HEK293 (cell line): ENCODE measurements around the gene EGFR.

Experiments
- CTCF ChIP-seq: fragments of 450-650 bp; formaldehyde crosslinking; IDR thresholded peaks from 2 replicates; pipeline ENCODE4 v1.5.1; 2016; ENCODE audit warnings: missing biosample characterization, missing genetic modification characterization
- KLF10 ChIP-seq: fragments of 450-650 bp; IDR thresholded peaks from 2 replicates; pipeline ENCODE4 v1.5.1; 2018; ENCODE audit warnings: missing biosample characterization, mild to moderate bottlenecking, missing genetic modification characterization
- PRDM4 ChIP-seq: fragments of 450-650 bp; formaldehyde crosslinking; IDR thresholded peaks from 2 replicates; pipeline ENCODE4 v1.5.1; 2017; ENCODE audit warnings: missing biosample characterization, missing genetic modification characterization
- ZBTB26 ChIP-seq: fragments of 450-650 bp; formaldehyde crosslinking; optimal IDR thresholded peaks from 2 replicates; pipeline ENCODE3; 2016; ENCODE audit warnings: missing biosample characterization, mild to moderate bottlenecking, missing genetic modification characterization
- ZFP37 ChIP-seq: fragments of 450-650 bp; formaldehyde crosslinking; IDR thresholded peaks from 2 replicates; pipeline ENCODE4 v1.5.1; 2016; ENCODE audit warnings: missing biosample characterization, missing genetic modification characterization
- ZNF184 ChIP-seq: fragments of 450-650 bp; IDR thresholded peaks from 2 replicates; pipeline ENCODE4 v1.5.1; 2018; ENCODE audit warnings: missing biosample characterization, mild to moderate bottlenecking, missing genetic modification characterization
- ZNF514 ChIP-seq: fragments of 450-650 bp; formaldehyde crosslinking; IDR thresholded peaks from 2 replicates; pipeline ENCODE4 v1.5.1; 2016; ENCODE audit warnings: missing biosample characterization, missing genetic modification characterization

DNA sequence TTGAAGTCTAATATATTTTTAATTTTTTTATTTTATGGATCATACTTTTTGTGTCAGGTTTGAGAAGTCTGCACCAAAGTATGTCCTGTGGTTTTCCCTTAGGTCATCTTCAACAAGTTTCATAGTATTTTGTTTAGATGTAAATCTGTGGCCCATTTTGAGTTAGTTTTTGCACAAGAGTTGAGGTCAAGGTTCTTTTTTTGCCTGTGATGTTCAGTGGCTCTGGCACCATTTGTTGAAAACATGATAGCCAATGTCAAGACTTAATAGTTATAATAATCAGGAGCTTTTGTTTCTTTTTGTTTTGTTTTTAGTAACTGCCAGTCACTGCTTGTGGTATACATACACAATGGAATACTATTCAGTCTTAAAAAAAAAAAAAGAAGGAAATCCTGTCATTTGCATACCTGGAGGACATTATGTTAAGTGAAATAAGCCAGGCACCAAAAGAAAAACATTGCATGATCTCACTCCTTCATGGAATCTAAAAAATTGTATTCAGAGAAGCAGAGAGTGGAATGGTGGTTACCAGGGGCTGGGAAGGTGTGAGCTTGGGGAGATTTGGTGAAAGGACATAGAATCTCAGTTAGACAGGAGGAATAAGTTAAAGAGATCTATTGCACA is 61.3 kb downstream of the EGFR start:
- TF ChIP-seq KLF10 (tag by site-specific recombination): no peak
- TF ChIP-seq CTCF (tag by site-specific recombination): no peak
- no peak for TF ChIP-seq ZNF514 (tag by site-specific recombination)
- no peak for TF ChIP-seq ZFP37 (tag by site-specific recombination)
- no peak for TF ChIP-seq PRDM4 (tag by site-specific recombination)
- no peak for TF ChIP-seq ZBTB26 (tag by site-specific recombination)
- TF ChIP-seq ZNF184 (tag by site-specific recombination): no peak
